ENCODE data around the gene PID1. TPM values are rescaled to one million over a fixed set of nuclear protein-coding genes. Genes with fewer than 3 reads are reported as not detected.
"Not testable (repeated sequence)": the region's sequence is repeated elsewhere in the genome, so short reads cannot be mapped to it uniquely, and the experiment has no call there.

The PID1 gene
- total RNA-seq, 1 experiment from 2014 or later = 3.0 TPM

- no peak for DNase-seq (ENCODE audit: low read depth)
Observed at GRCh38 chr2:229218329-229218921, 52.7 kb downstream of the PID1 start.

GRCh38 chr2:229212241-229212640, 58.8 kb downstream of the PID1 start:
- DNase-seq (ENCODE audit: low read depth) = no peak

GRCh38 chr2:229210641-229211040, 60.4 kb downstream of the PID1 start:
- DNase-seq (ENCODE audit: low read depth) = no peak

- DNase-seq (ENCODE audit: low read depth) = no peak
Observed at GRCh38 chr2:229206548-229206947, 64.5 kb downstream of the PID1 start.

GRCh38 chr2:229205704-229206103, 65.4 kb downstream of the PID1 start:
- DNase-seq (ENCODE audit: low read depth) = no peak

GRCh38 chr2:229202646-229203045, 68.4 kb downstream of the PID1 start:
- no peak for DNase-seq (ENCODE audit: low read depth)

GRCh38 chr2:229201521-229201920, 69.6 kb downstream of the PID1 start:
- no peak for DNase-seq (ENCODE audit: low read depth)

GRCh38 chr2:229199267-229199666, 71.8 kb downstream of the PID1 start:
- DNase-seq (ENCODE audit: low read depth) = no peak

GRCh38 chr2:229196448-229196847, 74.6 kb downstream of the PID1 start:
- peak; percentile 16 for DNase-seq (ENCODE audit: low read depth)

GRCh38 chr2:229195346-229195947, 75.6 kb downstream of the PID1 start:
- DNase-seq (ENCODE audit: low read depth) = no peak

- no peak for DNase-seq (ENCODE audit: low read depth)
Observed at GRCh38 chr2:229193281-229193680, 77.8 kb downstream of the PID1 start.

- no peak for DNase-seq (ENCODE audit: low read depth)
Observed at GRCh38 chr2:229191413-229191812, 79.7 kb downstream of the PID1 start.

GRCh38 chr2:229187123-229187522, 84.0 kb downstream of the PID1 start:
- DNase-seq (ENCODE audit: low read depth) = not testable (repeated sequence)

GRCh38 chr2:229181641-229182040, 89.4 kb downstream of the PID1 start:
- no peak for DNase-seq (ENCODE audit: low read depth)

GRCh38 chr2:229180658-229181057, 90.4 kb downstream of the PID1 start:
- no peak for DNase-seq (ENCODE audit: low read depth)

- no peak for DNase-seq (ENCODE audit: low read depth)
Observed at GRCh38 chr2:229179628-229180027, 91.5 kb downstream of the PID1 start.

GRCh38 chr2:229178706-229179105, 92.4 kb downstream of the PID1 start:
- no peak for DNase-seq (ENCODE audit: low read depth)

GRCh38 chr2:229178117-229178516, 93.0 kb downstream of the PID1 start:
- DNase-seq (ENCODE audit: low read depth) = no peak

- DNase-seq (ENCODE audit: low read depth) = no peak
Observed at GRCh38 chr2:229176136-229176535, 95.0 kb downstream of the PID1 start.

GRCh38 chr2:229175497-229175863, 95.6 kb downstream of the PID1 start:
- DNase-seq (ENCODE audit: low read depth) = no peak

GRCh38 chr2:229174794-229175496, 96.1 kb downstream of the PID1 start:
- peak; percentile 67 for DNase-seq (ENCODE audit: low read depth)

- DNase-seq (ENCODE audit: low read depth) = no peak
Observed at GRCh38 chr2:229173825-229174359, 97.2 kb downstream of the PID1 start.

- DNase-seq (ENCODE audit: low read depth) = no peak
Observed at GRCh38 chr2:229170916-229171315, 100.2 kb downstream of the PID1 start.

Measured in M059J (cell line).